RPMI8226 (cell line): ENCODE data around the gene TNS3.
"Not testable (repeated sequence)": the region's sequence is repeated elsewhere in the genome, so short reads cannot be mapped to it uniquely, and the experiment has no call there.

Experiments
- DNase-seq: peaks from one replicate; pipeline ENCODE4 v3.0.0-alpha.2; 2015

Gene TNS3

DNA sequence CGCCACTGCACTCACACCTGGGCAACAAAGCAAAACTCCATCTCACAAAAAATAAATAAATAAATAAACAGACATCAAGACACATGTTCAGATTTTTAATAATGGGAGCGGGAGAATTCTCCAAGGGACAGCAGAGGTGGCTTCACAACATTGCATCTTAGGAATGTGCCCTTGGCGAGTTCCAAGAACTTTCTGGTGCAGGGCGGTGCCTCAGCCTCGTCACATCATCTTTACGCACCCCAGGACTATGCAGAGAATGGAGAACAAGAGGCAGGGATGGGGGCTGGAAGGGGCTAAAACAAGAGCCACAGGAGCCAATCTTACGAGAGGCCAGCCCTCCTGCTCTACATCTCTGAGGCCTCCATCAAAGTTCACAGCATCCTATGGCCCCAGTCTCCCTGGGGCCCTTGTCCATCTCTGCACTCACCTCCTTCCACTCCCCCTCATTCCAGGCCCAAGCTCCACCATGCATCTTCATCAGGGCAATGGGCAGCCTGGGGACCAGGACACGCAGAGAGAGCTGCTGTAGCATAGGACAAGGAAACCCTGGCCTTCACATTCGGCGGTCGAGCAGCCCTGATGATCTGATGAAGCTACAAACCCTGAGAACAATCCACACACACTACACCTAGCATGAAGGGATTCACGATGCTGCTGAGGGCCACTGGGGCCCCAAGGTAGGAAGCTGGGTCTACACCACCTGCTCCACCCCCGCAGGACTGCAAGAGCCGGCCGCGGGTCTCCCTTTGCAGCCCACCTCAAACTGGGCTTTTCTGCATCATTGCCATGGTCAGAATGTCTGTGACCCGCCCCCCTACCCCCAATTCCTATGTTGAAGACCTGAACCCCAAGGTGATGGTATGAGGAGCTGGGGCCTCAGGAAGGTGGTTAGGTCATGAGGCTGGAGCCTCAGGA, 22.3 kb downstream of the TNS3 start:
- no peak for DNase-seq

DNA sequence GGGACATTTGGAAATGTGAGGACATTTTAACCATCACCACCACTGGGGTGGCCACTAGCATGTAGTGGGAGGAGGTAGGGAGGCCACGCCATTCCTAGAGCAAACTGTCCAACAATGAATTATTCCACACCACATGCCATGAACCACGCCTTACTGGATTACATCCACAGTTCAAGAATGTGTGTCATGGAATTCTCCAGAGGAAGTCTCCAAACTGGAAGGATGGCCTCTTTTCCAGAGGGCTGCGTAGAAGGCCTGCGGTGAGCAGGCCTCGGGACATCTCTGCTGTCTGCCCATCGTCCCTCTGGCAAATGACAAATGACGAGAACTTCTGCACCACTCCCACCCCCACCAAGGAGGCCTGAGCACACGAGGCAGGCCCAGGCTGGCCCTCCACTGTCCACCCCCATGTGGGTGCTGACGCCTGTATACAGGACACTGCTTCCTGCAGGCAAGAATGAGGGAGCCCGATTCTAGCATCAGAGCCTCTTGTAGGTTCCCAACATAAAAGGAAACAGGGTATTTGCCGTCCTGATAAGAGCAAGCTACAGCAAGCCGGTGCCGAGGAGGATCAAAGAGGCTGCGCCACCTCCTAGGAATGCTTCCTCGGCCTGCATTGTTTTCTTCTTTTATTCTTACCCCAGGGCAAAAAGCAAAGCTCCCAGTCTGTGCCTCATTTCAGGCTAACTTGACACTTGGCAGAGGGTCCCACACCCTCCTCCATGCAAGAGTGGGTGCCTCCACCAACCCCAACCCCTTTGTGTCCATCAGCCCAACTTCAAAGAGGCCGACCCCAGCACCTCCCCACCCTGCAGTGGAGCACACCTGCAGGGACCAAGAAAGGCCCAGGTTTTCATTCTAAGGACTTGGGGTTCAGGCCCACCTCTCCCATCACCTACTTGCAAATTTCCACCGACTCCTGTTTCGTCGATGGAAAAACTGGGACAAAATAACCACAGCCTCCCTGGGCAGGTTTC, 23.9 kb downstream of the TNS3 start:
- no peak for DNase-seq

DNA sequence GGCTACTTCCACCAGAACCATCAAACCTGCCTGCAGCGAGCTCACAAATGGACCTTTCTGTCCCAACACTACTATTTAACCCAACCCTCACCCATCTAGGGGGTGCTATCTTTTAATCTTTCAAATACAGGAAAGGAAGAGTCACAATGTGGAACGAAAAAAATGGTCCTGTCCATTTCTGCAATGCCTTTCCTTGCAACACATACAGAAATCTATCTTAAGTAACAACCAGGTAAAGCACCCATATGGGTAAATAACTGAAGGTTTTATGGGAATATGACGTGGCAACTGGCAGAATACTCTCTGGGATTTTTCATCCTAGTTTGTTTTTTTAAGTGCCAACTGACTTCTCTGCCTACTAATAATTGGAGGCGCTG, 24.6 kb downstream of the TNS3 start:
- DNase-seq, result no peak

DNA sequence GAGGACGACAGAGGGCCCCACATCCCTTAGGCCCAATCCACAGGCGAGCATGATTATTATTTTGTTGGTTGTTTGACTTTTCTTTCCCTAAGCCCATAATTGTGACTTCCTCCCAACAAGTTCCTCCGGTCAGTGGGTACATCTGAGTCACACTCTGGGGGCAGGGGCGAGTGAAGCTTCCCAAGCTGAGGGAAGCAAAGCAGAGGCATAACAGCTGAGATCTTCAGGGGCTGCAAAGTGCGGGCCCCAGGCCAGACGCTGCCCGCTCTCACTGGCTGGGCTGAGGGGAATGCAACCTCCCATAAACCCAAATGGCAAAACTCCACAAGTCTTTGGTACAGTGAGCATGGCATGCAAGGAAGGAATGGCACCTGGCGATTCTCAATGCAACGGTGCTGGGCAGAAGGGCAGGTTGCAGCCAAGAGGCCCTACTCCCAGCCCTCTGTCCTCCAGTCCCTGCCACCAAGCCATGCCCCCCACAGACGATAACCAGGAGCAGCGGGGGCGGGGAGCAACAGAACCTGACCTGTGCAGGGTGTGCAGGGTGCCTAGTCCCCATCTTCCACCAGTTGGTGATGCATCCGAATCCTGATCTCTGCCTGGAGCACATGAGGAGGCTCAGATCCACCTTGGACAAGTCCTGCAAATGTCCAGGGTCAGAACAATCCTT, 25.3 kb downstream of the TNS3 start:
- no peak for DNase-seq

DNA sequence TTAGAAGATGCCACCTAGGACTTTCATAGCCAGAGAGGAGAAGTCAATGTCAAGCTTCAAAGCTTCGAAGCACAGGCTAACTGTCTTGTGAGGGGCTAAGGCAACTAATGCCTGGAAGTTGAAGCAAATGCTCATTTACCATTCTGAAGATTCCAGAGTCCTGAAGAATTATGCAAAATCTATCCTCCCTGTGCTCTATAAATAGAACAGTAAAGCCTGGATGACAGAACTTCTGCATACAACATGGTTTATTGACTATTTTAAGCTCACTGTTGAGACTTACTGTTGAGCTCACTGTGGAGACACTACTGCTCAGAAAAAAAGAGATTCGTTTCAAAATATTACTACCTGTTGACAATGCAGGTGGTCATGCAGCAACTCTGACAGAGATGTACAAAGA, 28.6 kb downstream of the TNS3 start:
- no peak for DNase-seq

DNA sequence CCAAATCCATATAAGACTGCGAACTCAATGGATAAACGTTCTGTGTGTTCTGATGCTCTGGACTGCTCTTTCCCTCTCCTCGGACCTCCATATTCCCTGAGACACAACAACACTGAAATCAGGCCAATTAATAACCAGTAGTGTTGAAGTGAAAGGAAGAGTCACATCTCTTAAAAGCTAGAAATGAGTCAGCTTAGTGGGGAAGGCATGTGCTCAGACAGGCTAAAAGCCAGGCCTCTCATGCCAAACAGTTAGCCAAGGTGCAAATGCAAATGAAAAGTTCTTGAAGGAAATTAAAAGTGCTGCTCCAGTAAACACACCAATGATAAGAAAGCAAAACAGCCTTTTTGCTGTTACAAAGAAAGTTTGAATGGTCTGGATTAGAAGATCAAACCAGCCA, 29.3 kb downstream of the TNS3 start:
- DNase-seq, result no peak

DNA sequence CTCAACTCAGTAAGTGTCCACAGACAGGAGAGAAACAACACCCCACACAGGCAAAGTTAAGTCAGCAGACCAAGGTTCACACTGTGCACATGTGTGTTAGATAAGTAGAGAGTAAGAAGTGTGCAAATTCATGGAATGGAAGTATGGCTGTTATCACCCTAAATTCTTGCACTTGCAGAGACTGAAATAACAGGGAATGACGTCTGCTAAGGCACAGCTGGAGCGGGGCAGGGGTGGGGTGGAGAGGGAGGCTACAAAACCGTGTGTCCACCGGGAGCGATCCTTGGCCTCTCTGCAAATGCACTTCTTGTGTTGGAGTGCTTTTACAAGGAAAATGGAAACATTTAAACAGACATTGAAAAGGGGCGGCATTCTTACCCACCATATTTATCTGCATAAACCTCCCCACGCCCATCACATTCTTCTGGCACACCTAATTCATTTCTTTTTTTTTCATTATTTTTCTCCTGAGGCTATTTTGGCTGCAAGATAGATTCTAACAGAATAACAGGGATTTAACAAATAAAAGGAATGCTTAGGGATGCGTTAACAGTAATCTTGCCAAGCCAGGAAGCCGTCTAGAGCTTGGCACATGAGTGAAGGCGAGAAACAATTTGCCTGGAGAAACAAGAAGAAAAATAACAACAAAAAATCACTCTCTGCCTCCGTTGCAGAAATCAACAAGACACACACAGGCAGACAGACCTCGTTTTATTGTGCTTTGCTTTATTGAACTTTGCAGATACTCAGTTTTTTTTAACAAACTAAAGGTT, 30.1 kb downstream of the TNS3 start:
- DNase-seq, result no peak

DNA sequence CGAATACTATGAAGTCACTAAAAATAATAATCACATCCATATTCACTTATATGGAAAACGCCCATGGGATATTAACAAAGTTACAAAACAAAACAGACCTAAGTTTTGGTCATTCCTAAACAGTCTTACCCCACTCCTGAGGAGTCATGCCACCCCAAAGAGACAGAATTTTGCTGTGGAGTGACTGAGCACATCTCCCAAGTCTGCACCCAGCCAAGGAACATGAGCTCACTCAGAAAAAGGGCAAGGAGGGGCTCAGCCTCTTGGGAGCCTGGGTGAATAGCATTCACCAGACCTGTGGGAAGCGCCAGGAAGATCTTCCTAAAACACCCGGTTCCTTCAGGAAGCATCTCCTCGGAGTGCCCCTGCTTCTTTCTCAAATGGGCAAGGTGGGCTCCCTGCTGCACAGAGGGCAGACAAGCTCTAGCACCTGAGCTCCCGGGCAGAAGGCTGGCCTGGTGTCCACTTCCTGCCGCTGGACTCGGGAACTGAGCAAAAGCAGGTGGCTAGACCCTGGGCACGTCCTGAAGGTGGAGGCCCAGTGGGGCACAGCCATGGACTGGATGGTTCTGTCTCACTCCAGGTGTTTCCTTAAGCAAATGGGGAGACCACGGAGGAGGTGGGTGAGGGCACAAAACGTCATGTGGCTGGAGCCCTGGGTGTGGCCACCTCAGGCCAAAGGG, 31.0 kb downstream of the TNS3 start:
- DNase-seq, result no peak

DNA sequence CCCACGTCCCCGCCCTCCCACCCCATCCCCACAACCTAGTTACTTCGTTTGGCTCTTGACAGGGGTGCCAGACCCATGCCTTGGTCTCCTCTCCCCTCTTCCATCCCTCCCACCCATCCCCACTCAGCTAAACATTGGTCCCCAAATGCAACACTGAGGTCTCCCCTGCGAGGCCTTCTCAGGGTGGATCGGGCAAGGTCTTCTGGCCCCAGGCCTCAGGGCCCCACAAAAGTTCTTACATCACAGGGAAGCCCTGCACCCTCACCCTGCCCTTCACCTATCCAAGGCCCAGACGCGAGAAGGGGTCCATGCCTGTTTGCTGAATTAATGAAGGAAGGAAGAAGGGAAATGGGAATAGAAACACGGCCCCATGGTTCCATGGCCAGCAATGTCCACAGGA, 32.0 kb downstream of the TNS3 start:
- DNase-seq, result no peak

DNA sequence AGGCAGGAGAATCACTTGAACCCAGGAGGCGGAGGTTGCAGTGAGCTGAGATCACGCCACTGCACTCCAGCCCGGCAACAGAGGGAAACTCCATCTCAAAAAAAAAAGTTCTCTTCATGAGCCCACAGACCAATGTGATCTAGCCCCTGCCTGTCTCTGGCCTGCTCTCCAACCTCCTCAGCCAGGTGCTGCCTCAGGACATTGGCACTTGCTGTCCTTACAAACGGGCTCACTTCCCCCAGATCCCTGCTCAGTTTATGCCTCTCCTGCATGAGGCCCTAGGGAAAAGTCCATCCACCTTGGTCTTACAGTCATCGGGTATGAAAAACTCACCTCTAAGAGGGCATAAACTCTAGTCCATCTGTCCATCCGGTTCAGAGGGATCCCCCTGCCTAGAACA, 32.5 kb downstream of the TNS3 start:
- no peak for DNase-seq

DNA sequence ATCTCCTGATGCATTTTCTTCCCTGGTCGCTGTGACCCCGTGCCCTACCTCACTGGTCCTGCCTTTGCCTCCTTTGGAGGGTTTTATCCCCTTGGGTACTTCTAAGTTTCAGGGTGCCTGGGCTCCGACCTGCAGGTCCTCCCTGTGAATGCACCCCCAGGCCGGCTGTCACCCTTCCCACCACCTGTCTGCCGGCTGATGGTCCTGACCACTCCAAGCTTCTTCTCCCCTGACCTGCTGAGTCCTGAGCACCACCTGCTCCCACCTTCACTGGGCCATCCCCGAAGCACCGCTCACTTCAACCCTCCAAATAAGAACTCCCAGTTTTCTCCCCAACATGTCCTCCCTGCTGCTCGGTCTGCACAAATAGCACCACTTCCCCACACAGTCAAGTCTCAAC, 33.4 kb downstream of the TNS3 start:
- DNase-seq, result no peak

DNA sequence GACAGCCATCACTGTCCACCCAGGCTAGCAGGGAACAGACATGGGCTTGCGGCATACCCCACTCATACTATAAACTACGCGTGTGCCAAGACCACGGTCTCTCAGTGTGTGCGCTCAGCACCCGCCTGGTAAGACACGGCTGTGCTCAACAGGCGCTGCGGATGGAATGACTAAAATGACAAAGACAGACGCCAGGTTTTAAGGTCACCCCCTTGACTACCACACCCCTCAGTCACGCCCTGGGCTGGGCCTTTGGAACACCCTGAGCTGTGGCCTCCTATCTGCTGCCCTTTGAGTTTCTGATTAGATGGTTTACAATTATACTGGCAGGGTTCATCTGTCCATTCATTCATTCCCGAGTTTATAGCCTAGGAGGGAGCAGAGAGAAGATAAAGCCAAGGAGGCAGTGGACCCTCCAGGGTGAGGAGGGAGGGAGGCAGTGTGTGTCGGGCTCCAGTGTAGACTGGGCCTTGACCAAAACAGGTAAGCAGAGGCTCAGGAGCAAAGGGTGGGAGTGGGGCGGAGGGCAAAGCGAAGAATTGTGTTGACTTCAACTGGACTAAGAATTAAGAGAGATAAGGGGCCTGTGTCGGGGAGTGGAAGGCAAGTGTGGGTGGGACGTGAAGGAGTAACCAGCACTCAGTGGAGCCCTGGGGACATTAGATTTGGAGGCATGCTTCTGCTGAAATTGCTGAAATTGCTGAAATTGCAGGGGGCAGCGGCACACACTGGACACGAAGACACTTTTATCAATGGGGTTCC, 35.0 kb downstream of the TNS3 start:
- no peak for DNase-seq

DNA sequence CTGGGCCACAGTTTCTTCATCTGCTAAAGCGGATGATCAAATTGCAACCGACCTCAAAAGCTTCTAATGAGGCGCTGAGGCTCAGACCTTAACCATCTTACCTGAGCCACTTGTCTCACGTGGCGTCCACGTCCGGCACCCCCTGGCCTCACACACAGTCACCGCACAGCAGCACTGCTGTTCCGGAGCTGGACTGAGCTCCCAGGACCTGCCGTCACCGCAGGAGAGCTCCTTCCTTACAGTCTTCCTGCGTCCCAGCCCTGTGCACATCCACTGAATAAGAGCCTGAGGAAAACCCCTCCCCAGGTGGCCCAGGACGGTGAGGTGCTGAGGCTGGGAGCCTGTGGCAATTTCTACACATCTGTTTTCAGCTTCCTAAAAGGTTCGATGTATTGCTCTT, 35.7 kb downstream of the TNS3 start:
- no peak for DNase-seq

DNA sequence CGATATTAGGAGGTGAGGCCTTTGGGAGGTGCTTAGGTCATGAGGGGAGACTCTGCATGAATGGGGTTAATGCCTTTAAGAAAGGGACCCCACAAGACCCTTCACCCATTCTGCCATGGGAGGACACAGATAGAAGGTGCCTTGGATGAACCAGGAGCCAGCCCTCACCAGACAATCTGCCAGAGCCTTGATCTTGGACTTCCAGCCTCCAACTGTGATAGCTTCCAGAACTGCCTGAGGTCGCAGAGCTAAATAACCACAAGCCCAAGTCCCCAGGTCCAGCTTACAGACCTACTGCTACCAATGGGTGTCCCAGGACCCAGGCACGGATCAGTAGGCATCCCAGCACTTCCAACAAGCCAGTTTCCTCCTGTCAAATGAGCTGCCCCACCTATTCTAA, 37.5 kb downstream of the TNS3 start:
- no peak for DNase-seq

DNA sequence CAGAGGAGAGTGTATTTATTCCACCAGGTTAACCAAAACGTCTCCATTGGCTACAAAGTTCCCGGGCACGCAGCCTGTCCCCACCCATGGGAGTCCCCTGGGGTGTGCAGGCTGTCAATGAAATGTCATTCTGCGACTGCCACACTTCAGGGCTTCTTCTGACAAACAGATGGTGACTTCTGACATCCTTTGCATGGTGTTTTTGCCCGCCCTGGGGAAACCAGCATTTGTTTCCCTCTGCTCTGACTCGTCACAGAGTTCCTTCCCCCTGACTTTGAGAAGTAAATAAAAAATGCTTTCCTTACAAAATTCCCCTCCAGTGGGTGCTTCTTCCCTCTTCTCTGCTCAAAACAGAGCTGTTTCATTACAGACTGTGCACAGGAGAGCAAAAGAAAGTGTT, 38.2 kb downstream of the TNS3 start:
- no peak for DNase-seq

DNA sequence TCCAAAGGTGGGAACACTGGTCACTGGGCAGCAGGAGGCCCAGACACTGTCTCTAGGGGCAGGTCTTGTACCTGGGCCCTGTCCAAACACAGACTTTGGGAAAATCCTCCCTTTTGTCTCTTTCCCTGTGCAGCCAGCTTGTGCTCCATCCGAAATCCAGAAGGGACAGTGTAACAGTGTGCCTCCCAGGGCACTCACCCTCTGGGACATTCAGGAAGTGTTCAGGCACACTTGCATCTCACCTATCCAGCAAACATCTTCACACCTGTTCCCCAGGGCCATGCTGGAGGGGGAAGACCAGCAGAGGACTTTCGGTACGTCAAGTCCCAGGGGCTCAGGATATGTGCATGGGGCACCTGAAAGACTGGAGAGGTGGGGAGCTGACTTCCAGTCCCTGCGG, 38.9 kb downstream of the TNS3 start:
- no peak for DNase-seq

DNA sequence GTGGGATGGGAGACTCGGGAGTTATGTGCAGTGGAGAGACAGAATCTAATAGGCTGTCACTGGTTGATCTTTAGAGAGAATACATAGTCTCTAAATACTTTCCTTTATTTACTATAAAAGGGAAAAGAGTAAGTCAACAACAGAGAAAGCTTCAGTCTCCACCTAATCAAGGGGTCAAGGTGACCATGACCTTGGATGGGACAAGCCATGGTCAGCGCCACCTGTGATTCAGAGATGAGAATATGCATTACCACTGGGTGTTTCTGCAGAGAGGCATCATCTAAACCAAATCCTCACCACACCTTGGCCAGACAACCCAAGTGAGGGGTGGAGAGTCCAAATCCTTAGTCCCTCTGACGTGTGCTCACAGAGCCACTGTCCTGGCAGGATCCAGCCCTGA, 39.9 kb downstream of the TNS3 start:
- no peak for DNase-seq

DNA sequence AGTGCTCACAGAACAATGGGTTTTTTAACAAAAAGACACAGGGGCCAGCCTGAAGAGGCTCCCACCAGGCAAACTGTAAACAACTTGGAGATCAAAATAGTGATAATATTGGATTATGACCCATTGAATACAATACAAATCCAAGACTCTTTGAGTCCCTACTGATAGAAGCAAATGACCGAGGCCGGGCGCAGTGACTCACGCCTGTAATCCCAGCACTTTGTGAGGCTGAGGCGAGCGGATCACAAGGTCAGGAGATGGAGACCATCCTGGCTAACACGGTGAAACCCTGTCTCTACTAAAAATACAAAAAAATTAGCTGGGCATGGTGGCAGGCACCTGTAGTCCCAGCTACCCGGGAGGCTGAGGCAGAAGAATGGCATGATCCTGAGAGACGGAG, 40.4 kb downstream of the TNS3 start:
- DNase-seq, result not testable (repeated sequence)

DNA sequence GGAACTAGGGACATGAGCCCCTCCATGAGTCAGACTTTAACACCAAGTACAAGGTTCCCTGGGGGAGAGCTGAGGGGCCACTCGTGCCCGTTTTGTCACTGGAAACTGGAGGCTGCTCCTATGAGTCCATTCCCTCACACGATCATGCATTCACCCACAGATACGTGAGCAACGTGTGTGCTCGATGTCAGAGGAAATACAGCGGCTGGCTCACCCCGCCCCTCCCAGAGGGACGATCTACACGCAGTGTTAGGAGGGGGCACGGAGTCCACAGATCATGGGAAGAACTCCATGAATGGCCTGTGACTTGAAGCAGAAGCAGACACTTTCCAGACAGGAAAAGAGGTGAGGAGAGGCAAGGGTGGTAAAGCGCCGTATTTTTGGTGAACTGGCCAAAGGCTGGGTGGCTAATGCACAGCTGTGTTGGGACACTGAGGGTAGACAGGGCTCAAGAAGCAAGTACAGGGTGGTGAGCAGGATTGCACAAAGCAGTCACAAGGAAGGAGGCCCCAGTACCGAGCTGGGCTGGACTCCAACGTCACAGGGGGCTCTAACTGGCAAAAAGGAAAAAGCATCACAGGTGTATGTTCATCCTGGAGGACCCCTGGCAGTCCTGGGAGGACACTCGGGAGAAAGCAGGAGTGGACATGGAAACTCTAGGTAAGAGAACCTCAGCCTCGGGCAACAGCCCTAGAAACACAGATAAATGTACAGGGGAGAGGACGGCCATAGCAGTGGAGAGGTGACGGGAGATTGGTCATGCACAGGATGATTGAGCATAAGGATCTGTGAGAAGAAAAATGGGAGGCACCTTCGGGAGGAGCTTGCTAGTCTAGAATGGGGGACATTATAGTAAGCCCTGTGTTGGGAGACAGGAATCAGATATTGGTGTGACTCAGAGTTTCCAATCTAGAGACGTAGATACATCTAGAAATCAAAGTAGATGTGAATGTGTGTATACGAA, 41.2 kb downstream of the TNS3 start:
- DNase-seq, result no peak

DNA sequence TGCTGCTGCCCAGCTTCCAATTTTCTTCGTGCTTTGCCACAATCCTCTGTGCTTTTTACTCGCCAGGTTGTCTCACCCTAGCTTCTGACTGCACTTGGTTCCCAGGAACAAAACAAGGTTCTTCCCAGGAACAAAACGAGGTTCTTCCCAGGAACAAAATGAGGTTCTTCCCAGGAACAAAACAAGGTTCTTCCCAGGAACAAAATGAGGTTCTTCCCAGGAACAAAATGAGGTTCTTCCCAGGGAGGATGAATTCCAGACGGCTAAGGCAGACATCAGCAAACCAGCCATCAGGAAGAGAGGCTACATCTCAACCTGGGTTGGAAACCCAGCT, 41.9 kb downstream of the TNS3 start:
- no peak for DNase-seq
